OCI-LY7 (cell line): ENCODE results near the gene HDAC7. TPM values are rescaled to one million over a fixed set of nuclear protein-coding genes. Genes with fewer than 3 reads are reported as not detected.

Source experiments
- BruUV-seq: library from RNA; stranded (reverse); fragments of 400-500 nt; replicated peaks from 2 replicates; lab custom pipeline; 2021; lab: Mats Ljungman, UMichigan
- CTCF ChIA-PET: fragments of 300-600 bp; sonication (Branson Sonifier 250); formaldehyde crosslinking; loops from one replicate; lab custom pipeline; 2022; ENCODE audit warnings: antibody characterized with exemption; ENCODE audit not compliant: unreplicated experiment; lab: Charles Lee
- POLR2A ChIA-PET: fragments of 300-600 bp; sonication (Branson Sonifier 250); formaldehyde crosslinking; loops from one replicate; lab custom pipeline; 2022; ENCODE audit warnings: antibody characterized with exemption; lab: Charles Lee
- DNase-seq: peaks from one replicate; pipeline ENCODE4 v3.0.0-alpha.2; 2015; ENCODE audit warnings: low spot score
- H2AFZ ChIP-seq: fragments of 200-600 bp; sonication (generic), shearing (Covaris generic); 2 replicates; pipeline ENCODE4 v1.6.1; 2014; ENCODE audit warnings: mild to moderate bottlenecking, antibody characterized with exemption, low read length, moderate library complexity
- H3K27ac ChIP-seq: fragments of 200-600 bp; sonication (generic); 2 replicates; pipeline ENCODE4 v1.5.1; 2014; ENCODE audit warnings: mixed run types, low read depth, mild to moderate bottlenecking, moderate library complexity, low read length, inconsistent platforms; ENCODE audit not compliant: poor library complexity, severe bottlenecking
- H3K36me3 ChIP-seq: fragments of 200-600 bp; sonication (generic); 2 replicates; pipeline ENCODE4 v1.6.1; 2014; ENCODE audit warnings: mild to moderate bottlenecking, antibody characterized with exemption, low read length, moderate library complexity, mixed read lengths; ENCODE audit not compliant: insufficient read depth
- H3K4me1 ChIP-seq: fragments of 200-600 bp; sonication (generic); 2 replicates; pipeline ENCODE4 v1.5.1; 2014; ENCODE audit warnings: mild to moderate bottlenecking, low read length; ENCODE audit not compliant: insufficient read depth, poor library complexity, severe bottlenecking
- H3K4me2 ChIP-seq: fragments of 200-600 bp; sonication (generic); 2 replicates; pipeline ENCODE4 v1.6.1; 2014; ENCODE audit warnings: mild to moderate bottlenecking, low read length
- H3K4me3 ChIP-seq: fragments of 200-600 bp; sonication (generic); 2 replicates; pipeline ENCODE4 v1.5.1; 2014; ENCODE audit warnings: mild to moderate bottlenecking, low read depth, low read length; ENCODE audit not compliant: poor library complexity, severe bottlenecking
- H3K79me2 ChIP-seq: fragments of 200-600 bp; sonication (generic); 2 replicates; pipeline ENCODE4 v1.6.1; 2016; ENCODE audit warnings: low read depth, mild to moderate bottlenecking, low read length, moderate library complexity, mixed read lengths; ENCODE audit not compliant: insufficient read depth
- H3K9me2 ChIP-seq: fragments of 200-600 bp; sonication (generic); 2 replicates; pipeline ENCODE4 v1.6.1; 2016; ENCODE audit warnings: mild to moderate bottlenecking, low read length, mixed read lengths; ENCODE audit not compliant: insufficient read depth
- H3K9me3 ChIP-seq: fragments of 200-600 bp; sonication (generic); 2 replicates; pipeline ENCODE4 v1.6.1; 2014; ENCODE audit warnings: mild to moderate bottlenecking, mixed run types, low read length, mixed read lengths
- H4K20me1 ChIP-seq: fragments of 200-600 bp; sonication (generic); 2 replicates; pipeline ENCODE4 v1.6.1; 2014; ENCODE audit warnings: mild to moderate bottlenecking, antibody characterized with exemption, low read length, moderate library complexity, mixed read lengths; ENCODE audit not compliant: insufficient read depth
- EZH2phosphoT487 ChIP-seq: fragments of 200-600 bp; sonication (generic); IDR thresholded peaks from 2 replicates; pipeline ENCODE4 v1.6.1; 2018; ENCODE audit warnings: low read depth, borderline replicate concordance, mild to moderate bottlenecking, mixed run types, antibody characterized with exemption, low read length, moderate library complexity, mixed read lengths
- intact Hi-C: fragments of 100-400 bp; cut with micrococcal nuclease; formaldehyde crosslinking; loops from one replicate; pipeline ENCODE4 v1.10.0; 2022; ENCODE audit not compliant: unreplicated experiment
- total RNA-seq, 2 experiments: library from RNA; depleted of rRNA in 1 of 2; stranded (reverse); fragments of >200 nt in 1 of 2; shearing (Covaris generic) in 1 of 2; gene quantifications; 2 replicates each; pipeline ENCODE4 v1.2.3, GENCODE V29; 2014 to 2022
- TF ChIP-seq, protein P1 (sequence below): fragments of 200-600 bp; sonication (generic); conservative IDR thresholded peaks from 2 replicates; pipeline ENCODE4 v1.5.1; 2014; ENCODE audit warnings: mild to moderate bottlenecking, antibody characterized with exemption, low read length, moderate library complexity, mixed read lengths

Gene HDAC7
- total RNA-seq, 2 experiments from 2014 or later, result 45.9 to 131 TPM

DNA sequence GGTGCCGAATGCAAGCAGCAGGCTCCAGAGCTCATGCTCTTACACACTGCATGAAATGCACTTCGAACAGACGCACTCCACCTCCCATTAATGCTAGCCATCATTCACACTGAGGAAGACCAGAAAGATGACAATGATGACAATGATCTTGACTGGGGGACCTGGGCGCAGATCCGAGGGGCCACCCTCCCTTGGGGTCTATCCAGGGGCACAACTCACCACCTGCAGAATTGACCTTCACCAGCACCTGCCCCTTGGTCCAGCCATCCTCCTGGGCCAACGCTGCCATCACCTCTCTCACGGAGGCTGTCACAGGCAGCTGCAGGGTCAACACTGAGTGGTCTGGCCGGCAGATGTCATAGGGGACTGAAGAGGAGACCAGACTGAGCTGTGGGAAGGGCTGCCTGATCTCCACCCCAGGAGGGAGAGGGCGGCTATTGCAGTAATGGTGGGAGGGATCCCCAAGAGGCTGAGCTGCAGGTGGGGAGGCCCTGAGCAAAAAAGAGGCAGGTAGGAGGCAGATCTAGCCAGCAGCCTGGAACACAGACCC, 76.3 kb downstream of the HDAC7 start:
- no peak for TF ChIP-seq EZH2phosphoT487
- TF ChIP-seq, protein P1, sequence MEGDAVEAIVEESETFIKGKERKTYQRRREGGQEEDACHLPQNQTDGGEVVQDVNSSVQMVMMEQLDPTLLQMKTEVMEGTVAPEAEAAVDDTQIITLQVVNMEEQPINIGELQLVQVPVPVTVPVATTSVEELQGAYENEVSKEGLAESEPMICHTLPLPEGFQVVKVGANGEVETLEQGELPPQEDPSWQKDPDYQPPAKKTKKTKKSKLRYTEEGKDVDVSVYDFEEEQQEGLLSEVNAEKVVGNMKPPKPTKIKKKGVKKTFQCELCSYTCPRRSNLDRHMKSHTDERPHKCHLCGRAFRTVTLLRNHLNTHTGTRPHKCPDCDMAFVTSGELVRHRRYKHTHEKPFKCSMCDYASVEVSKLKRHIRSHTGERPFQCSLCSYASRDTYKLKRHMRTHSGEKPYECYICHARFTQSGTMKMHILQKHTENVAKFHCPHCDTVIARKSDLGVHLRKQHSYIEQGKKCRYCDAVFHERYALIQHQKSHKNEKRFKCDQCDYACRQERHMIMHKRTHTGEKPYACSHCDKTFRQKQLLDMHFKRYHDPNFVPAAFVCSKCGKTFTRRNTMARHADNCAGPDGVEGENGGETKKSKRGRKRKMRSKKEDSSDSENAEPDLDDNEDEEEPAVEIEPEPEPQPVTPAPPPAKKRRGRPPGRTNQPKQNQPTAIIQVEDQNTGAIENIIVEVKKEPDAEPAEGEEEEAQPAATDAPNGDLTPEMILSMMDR, result no peak
- no peak for DNase-seq
- no TSS peak for BruUV-seq
- CTCF ChIA-PET, result interaction anchor here (0.6 to 5.8 kb wide), 13 partner anchors 15 to 95 kb away, joined by 3 to 74 read pairs (median 9); partner anchors contain the start of genes RAPGEF3 and SLC48A1
- Histone ChIP-seq H3K9me2 (no peaks in the 10 kb centered on the region), H3K4me2 (no peak overlapping the region), H2AFZ (no peak overlapping the region), H3K36me3 (no peaks in the 10 kb centered on the region), H3K4me1 (peaks cover 48% of the 10 kb centered on the region), H3K27ac (no peak overlapping the region), H3K79me2 (no peaks in the 10 kb centered on the region), H4K20me1 (no peaks in the 10 kb centered on the region), H3K4me3 (no peak overlapping the region), H3K9me3 (no peaks in the 10 kb centered on the region)
- POLR2A ChIA-PET, result interaction anchor here (1.0 to 5.4 kb wide), 5 partner anchors 13 to 95 kb away, joined by 3 to 44 read pairs (median 8); partner anchors contain the start of genes RAPGEF3 and SLC48A1
- intact Hi-C loops, result no loop called here

DNA sequence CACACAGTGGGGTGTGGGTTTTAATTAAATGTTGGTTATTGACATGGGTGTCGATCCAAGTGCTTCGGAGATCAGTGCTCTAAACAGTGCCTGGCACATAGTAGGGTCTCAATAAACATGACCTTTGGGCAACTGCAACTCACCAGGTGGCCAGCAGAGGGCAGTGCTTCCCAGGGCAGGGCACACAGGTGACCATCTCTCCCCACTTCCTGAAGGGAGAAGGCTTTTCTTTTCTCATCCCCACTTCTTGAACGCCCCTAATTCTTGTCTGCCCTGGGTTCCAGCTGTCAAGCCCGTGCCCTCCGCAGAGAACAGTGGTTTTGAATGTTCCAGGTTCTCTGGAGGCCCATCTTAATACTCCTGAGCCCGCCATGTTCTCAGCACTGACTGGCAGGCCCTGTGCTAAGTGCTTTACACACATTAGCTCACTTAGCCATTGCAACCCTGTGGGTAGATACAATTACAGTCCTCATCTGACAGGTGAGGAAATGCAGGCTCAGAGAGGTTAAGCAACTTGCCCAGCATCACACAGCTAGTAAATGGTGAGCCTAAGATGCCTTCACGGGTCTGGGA, 77.4 kb downstream of the HDAC7 start:
- Histone ChIP-seq H3K9me3 (no peaks in the 10 kb centered on the region), H3K36me3 (no peaks in the 10 kb centered on the region), H2AFZ (no peak overlapping the region), H3K4me1 (peaks cover 44% of the 10 kb centered on the region), H3K9me2 (no peaks in the 10 kb centered on the region), H3K79me2 (no peaks in the 10 kb centered on the region), H4K20me1 (no peaks in the 10 kb centered on the region), H3K4me3 (no peak overlapping the region), H3K4me2 (no peak overlapping the region), H3K27ac (no peak overlapping the region)
- no TSS peak for BruUV-seq
- intact Hi-C loops, result loop anchor here (1.0 kb wide), 4 partner anchors 17 to 96 kb away; no protein-coding TSS in a partner anchor
- no peak for TF ChIP-seq EZH2phosphoT487
- TF ChIP-seq, protein P1, result peak; percentile 99
- peak; percentile 67 for DNase-seq
- POLR2A ChIA-PET, result interaction anchor here (0.5 to 5.4 kb wide), 11 partner anchors 10 to 1752 kb away, joined by 3 to 44 read pairs (median 10); partner anchors contain the start of genes RAPGEF3, RPAP3 and SCAF11
- CTCF ChIA-PET, result interaction anchor here (0.8 to 5.8 kb wide), 15 partner anchors 10 to 96 kb away, joined by 3 to 74 read pairs (median 12); partner anchors contain the start of genes ENDOU, RAPGEF3 and SLC48A1
